ENCODE measurements around the gene UMODL1.

DNA sequence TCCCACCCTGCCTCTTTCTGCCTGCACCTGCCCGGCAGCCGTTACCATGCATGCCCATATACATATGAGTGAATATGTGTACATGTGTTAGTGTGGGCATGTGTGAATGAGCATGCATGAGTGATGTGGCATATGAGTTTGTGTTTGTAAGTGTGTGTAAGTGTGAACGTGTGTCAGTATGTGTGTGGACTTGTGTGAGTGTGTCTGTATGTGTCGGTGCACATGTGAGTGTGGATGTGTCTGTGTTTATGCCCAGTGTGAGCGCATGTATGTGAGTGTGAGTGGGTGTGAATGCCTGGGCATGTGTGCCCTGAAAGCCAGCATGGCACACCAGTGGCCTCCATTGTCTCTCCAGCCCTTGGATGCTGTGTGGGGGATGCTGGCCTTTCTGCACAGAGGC is 2.5 kb upstream of the UMODL1 start:
- no peak for TF ChIP-seq POLR2A (IDR thresholded peaks at IDR 0.05; ENCODE audit: low read depth, low read length)
- TF ChIP-seq POLR2AphosphoS5 (IDR thresholded peaks at IDR 0.05; ENCODE audit: low read depth, low read length) = no peak
